ENCODE measurements around the gene ASIC2.

- TF ChIP-seq, protein P1, sequence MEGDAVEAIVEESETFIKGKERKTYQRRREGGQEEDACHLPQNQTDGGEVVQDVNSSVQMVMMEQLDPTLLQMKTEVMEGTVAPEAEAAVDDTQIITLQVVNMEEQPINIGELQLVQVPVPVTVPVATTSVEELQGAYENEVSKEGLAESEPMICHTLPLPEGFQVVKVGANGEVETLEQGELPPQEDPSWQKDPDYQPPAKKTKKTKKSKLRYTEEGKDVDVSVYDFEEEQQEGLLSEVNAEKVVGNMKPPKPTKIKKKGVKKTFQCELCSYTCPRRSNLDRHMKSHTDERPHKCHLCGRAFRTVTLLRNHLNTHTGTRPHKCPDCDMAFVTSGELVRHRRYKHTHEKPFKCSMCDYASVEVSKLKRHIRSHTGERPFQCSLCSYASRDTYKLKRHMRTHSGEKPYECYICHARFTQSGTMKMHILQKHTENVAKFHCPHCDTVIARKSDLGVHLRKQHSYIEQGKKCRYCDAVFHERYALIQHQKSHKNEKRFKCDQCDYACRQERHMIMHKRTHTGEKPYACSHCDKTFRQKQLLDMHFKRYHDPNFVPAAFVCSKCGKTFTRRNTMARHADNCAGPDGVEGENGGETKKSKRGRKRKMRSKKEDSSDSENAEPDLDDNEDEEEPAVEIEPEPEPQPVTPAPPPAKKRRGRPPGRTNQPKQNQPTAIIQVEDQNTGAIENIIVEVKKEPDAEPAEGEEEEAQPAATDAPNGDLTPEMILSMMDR (conservative IDR thresholded peaks at IDR 0.05; ENCODE audit: low read depth, low read length): peak; percentile 38; the same call in 1 of the 2 replicates
- TF ChIP-seq EZH2phosphoT487 (IDR thresholded peaks at IDR 0.05; ENCODE audit: borderline replicate concordance, low read length) (no peak), EZH2 (IDR thresholded peaks at IDR 0.05; ENCODE audit: low read length, unreplicated experiment) (no peak)
These were observed 91.1 kb downstream of the ASIC2 start for GRCh38 chr17:33202021-33202420.
